Myocyte (in vitro differentiated cells): ENCODE results near the gene TBCB. TPM values are rescaled to one million over a fixed set of nuclear protein-coding genes. Genes with fewer than 3 reads are reported as not detected.
"Not testable (repeated sequence)": the region's sequence is repeated elsewhere in the genome, so short reads cannot be mapped to it uniquely, and the experiment has no call there.

Source experiments
- DNase-seq: peaks from one replicate; pipeline ENCODE4 v3.0.0-alpha.2; 2012; ENCODE audit warnings: low read depth
- total RNA-seq: library from RNA; depleted of rRNA; stranded (reverse); fragments of >200 nt; gene quantifications from 2 replicates; pipeline ENCODE4 v1.2.3, GENCODE V29; 2014

Gene TBCB
- total RNA-seq, 1 donor from 2014 or later, result 168 TPM

- DNase-seq, result not testable (repeated sequence)
These were observed 19.6 kb downstream of the TBCB start for GRCh38 chr19:36134867-36135266.

- DNase-seq, result peak; percentile 91
These were observed 21.9 kb downstream of the TBCB start for GRCh38 chr19:36136964-36137686.

GRCh38 chr19:36139120-36139472 is 23.8 kb downstream of the TBCB start:
- no peak for DNase-seq

- DNase-seq, result peak; percentile 97
These were observed 24.4 kb downstream of the TBCB start, which contains the start of gene CAPNS1 for GRCh38 chr19:36139473-36140303. TSS of gene CAPNS1 (plus strand) at chr19:36140066. CDS start at chr19:36141012, 946 bp downstream.

- DNase-seq, result peak; percentile 63
These were observed 25.2 kb downstream of the TBCB start for GRCh38 chr19:36140304-36141038.

GRCh38 chr19:36141039-36141927 is 26.0 kb downstream of the TBCB start:
- peak; percentile 87 for DNase-seq

GRCh38 chr19:36142046-36142445 is 26.8 kb downstream of the TBCB start:
- DNase-seq, result no peak

- no peak for DNase-seq
These were observed 27.2 kb downstream of the TBCB start for GRCh38 chr19:36142496-36142895.

- no peak for DNase-seq
These were observed 29.4 kb downstream of the TBCB start for GRCh38 chr19:36144624-36145023.

- DNase-seq, result no peak
These were observed 34.6 kb downstream of the TBCB start for GRCh38 chr19:36149673-36150406.

- DNase-seq, result no peak
These were observed 35.3 kb downstream of the TBCB start for GRCh38 chr19:36150586-36150985.

- DNase-seq, result no peak
These were observed 36.1 kb downstream of the TBCB start for GRCh38 chr19:36151144-36152018.

- DNase-seq, result no peak
These were observed 36.7 kb downstream of the TBCB start for GRCh38 chr19:36152019-36152351.

GRCh38 chr19:36152352-36153091 is 37.3 kb downstream of the TBCB start, which contains the start of gene COX7A1:
TSS of gene COX7A1 (minus strand) at chr19:36152447. CDS start at chr19:36152407, 40 bp downstream.
- DNase-seq, result peak; percentile 65

- peak; percentile 9 for DNase-seq
These were observed 37.9 kb downstream of the TBCB start for GRCh38 chr19:36153126-36153525.

GRCh38 chr19:36160821-36161596 is 45.7 kb downstream of the TBCB start:
- no peak for DNase-seq

- no peak for DNase-seq
These were observed 48.5 kb downstream of the TBCB start for GRCh38 chr19:36163813-36164212.
